ENCODE data around the gene ATG14. TPM values are rescaled to one million over a fixed set of nuclear protein-coding genes. Genes with fewer than 3 reads are reported as not detected.

The ATG14 gene
- total RNA-seq, 4 donors from 2014 or later, result 6.1 to 26.5 (median 13.0) TPM

DNA sequence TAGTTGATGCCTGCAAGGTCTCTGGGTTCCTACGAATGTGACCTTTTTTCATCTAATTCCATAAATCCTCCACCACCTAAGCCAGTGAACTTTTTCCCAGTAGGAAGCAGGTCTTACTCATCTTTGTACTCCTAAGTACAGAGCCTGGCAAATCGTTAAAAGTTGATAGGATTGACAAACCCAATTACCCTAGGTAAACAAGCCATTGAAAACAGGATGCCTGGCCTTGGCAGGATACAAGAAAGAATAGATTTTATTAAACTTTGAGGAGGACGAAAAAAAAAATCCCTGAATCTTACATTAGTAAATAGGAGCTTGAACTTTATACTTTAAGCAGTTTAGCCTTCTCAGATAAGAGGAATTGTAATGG, 23.2 kb upstream of the ATG14 start:
- no peaks in the 10 kb centered on the region for H3K36me3 ChIP-seq

DNA sequence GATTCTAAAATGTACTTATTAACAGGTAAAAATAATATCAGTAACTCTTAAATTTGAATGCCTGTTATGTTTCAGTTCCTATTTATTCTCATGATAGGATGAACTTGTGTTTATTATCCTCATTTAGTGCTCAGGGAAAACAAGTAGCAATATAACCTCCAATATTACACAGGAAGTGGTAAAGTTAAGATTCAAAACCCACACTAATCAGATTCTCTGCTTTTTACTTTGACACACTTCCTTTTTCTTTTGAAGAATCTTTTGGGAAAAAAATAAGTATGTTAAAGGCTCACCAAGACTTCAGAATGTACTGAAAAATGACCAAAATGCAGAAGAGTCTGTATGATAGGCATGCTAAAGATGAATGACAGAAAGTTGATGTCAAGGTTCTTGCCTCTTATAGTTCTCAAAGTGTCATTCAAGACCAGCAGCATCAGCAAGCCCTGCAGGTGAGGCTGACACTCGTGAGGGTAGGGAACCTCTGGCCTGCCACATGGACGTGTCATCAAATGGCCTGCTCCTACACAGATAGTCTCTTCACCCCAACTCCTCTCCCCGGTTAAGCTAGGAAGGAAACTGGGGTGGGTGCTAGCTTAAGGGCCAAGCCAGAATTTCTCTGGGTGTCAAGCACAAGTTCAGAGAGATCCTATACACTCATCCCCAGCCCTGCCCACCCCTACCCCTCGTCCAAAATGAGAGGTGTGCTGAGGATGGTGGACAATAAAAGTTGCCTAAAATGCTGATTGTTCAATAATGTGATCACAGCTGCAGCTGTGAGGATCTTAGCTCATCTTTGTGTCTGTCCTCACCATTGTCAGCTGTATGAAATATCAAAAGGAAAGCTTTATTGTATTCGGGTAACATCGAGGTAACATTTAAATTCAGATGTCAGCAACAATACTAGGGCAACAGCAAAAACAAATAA, 22.5 kb upstream of the ATG14 start:
- DNase-seq, result no peak
- H3K4me3 ChIP-seq, result no peak overlapping the region
- intact Hi-C loops (cut with DNase I; ENCODE audit: low total_unique reads), result no loop called here
- TF ChIP-seq, protein P1, sequence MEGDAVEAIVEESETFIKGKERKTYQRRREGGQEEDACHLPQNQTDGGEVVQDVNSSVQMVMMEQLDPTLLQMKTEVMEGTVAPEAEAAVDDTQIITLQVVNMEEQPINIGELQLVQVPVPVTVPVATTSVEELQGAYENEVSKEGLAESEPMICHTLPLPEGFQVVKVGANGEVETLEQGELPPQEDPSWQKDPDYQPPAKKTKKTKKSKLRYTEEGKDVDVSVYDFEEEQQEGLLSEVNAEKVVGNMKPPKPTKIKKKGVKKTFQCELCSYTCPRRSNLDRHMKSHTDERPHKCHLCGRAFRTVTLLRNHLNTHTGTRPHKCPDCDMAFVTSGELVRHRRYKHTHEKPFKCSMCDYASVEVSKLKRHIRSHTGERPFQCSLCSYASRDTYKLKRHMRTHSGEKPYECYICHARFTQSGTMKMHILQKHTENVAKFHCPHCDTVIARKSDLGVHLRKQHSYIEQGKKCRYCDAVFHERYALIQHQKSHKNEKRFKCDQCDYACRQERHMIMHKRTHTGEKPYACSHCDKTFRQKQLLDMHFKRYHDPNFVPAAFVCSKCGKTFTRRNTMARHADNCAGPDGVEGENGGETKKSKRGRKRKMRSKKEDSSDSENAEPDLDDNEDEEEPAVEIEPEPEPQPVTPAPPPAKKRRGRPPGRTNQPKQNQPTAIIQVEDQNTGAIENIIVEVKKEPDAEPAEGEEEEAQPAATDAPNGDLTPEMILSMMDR (IDR thresholded peaks at IDR 0.05), result no peak
- no peak for TF ChIP-seq POLR2A (IDR thresholded peaks at IDR 0.05)
- H3K27ac ChIP-seq, result no peak overlapping the region
- H3K27me3 ChIP-seq, result no peaks in the 10 kb centered on the region
- H3K36me3 ChIP-seq, result no peaks in the 10 kb centered on the region
- no peaks in the 10 kb centered on the region for H3K4me1 ChIP-seq
- no peaks in the 10 kb centered on the region for H3K9me3 ChIP-seq

More for the DNA sequence above, 23.2 kb upstream of the ATG14 start:
- Histone ChIP-seq H3K27ac (no peak overlapping the region), H3K4me3 (no peak overlapping the region), H3K27me3 (no peaks in the 10 kb centered on the region), H3K9me3 (no peaks in the 10 kb centered on the region), H3K4me1 (no peaks in the 10 kb centered on the region)
- intact Hi-C loops (cut with DNase I; ENCODE audit: low total_unique reads), result no loop called here
- TF ChIP-seq, protein P1 (IDR thresholded peaks at IDR 0.05), result no peak
- TF ChIP-seq POLR2A (IDR thresholded peaks at IDR 0.05), result no peak
- DNase-seq, result no peak

DNA sequence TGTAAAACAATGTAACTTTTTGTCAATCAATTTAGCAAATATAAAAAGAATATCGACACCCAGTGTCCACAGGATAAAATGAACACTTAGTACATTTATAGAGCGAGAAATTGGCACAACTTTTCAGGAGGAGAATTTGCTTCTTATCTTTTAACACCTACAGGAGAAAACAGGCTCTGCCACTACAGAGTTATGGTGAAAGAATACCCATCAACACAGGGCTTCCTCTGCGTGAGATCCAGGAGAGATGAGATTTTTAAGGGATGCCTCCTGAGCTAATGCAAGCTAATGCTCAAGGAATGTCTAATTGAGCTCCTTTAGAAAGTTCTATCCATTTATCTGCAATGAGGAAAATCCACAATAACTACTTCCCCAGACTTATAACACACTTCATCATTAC, 21.0 kb upstream of the ATG14 start:
- no peaks in the 10 kb centered on the region for H3K9me3 ChIP-seq
- H3K4me1 ChIP-seq, result no peaks in the 10 kb centered on the region
- H3K27ac ChIP-seq, result no peak overlapping the region
- intact Hi-C loops (cut with DNase I; ENCODE audit: low total_unique reads), result no loop called here
- no peak for DNase-seq
- no peak overlapping the region for H3K4me3 ChIP-seq
- no peaks in the 10 kb centered on the region for H3K36me3 ChIP-seq
- TF ChIP-seq POLR2A (IDR thresholded peaks at IDR 0.05), result no peak
- TF ChIP-seq, protein P1 (IDR thresholded peaks at IDR 0.05), result no peak
- H3K27me3 ChIP-seq, result no peaks in the 10 kb centered on the region

DNA sequence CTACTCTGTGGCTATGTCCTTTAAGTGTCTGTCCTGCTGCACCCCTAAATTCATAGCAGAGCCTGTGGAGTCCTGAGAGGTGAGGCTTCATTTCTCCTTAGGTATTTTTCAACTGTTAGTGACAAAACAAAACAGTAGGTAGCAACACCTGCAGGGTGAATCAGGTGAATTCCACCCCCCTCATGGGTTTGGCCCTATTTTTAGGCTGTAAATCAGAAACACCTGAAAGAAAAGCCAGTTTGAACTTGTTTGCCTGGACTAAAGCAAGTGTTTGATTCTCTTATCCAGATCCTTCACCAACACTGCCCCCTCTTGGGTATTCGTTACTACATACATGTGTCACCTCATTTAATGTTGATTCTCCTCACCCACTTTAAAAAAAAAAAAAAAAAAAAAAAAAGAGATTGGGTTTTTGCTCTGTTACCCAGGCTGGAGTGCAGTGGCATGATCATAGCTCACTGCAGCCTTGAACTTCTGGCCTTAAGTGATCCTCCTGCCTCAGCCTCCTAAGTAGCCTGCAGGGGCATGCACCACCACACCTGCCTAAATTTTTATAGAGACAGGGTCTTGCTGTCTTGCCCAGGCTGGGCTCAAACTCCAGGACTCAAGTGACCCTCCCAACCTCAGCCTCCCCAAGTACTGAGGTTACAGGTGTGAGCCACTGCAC, 18.5 kb upstream of the ATG14 start:
- Histone ChIP-seq H3K36me3 (no peaks in the 10 kb centered on the region), H3K4me3 (no peak overlapping the region), H3K27ac (no peak overlapping the region), H3K9me3 (no peaks in the 10 kb centered on the region), H3K27me3 (no peaks in the 10 kb centered on the region), H3K4me1 (no peaks in the 10 kb centered on the region)
- TF ChIP-seq, protein P1 (IDR thresholded peaks at IDR 0.05), result peak in 3 of 4 experiments; percentile 13 to 43 (median 21)
- no peak for TF ChIP-seq POLR2A (IDR thresholded peaks at IDR 0.05)
- intact Hi-C loops (cut with DNase I; ENCODE audit: low total_unique reads), result no loop called here
- DNase-seq, result peak in 1 of 2 donors; percentile 36

DNA sequence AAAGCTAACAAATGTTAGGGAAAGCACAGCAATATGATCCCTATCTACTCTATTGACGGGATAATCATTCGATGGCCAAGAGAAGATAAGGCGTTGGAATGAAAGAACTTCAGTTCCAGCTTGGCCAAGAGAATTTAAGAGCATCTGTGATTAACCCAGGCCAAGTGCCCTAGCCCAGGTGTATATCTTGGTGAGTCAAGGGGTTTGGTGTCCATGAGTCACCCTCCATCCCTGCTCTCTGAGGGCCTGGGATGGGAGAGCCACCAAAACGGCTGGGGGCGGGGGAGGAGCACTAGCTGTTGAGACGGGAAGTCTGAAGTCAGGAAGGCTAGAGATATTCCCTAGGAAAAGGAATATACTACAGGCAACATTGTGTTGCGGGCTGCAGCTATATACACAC, 15.8 kb upstream of the ATG14 start:
- Histone ChIP-seq H3K4me3 (no peak overlapping the region), H3K27me3 (no peaks in the 10 kb centered on the region), H3K27ac (no peak overlapping the region), H3K36me3 (no peaks in the 10 kb centered on the region), H3K9me3 (no peaks in the 10 kb centered on the region), H3K4me1 (no peaks in the 10 kb centered on the region)
- DNase-seq, result no peak
- TF ChIP-seq POLR2A (IDR thresholded peaks at IDR 0.05), result no peak
- TF ChIP-seq, protein P1 (IDR thresholded peaks at IDR 0.05), result no peak
- intact Hi-C loops (cut with DNase I; ENCODE audit: low total_unique reads), result no loop called here

Data from uterus (tissue), 4 donors.